ENCODE results near the gene MAP7.
"Not testable (repeated sequence)": the region's sequence is repeated elsewhere in the genome, so short reads cannot be mapped to it uniquely, and the experiment has no call there.

The MAP7 gene

DNA sequence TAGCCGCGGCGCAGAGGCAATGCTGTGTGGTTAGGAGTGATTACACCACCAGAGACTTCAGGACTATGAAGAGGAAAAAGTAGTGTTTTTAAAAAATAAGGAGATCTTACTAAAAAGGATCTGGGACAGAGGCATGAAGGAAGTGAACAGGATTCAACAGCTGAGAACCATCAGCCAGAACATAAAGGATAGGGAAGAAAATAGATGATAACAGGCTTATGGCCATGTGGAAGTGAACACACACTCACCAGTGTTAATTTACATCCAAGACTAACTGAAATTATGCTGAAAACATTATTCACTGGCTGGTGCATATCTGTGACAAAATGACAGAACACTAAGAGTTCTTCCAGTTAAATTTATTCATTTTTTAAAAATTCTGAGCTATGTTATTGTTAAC, 213.1 kb downstream of the MAP7 start:
- DNase-seq (ENCODE audit: low read depth): no peak

DNA sequence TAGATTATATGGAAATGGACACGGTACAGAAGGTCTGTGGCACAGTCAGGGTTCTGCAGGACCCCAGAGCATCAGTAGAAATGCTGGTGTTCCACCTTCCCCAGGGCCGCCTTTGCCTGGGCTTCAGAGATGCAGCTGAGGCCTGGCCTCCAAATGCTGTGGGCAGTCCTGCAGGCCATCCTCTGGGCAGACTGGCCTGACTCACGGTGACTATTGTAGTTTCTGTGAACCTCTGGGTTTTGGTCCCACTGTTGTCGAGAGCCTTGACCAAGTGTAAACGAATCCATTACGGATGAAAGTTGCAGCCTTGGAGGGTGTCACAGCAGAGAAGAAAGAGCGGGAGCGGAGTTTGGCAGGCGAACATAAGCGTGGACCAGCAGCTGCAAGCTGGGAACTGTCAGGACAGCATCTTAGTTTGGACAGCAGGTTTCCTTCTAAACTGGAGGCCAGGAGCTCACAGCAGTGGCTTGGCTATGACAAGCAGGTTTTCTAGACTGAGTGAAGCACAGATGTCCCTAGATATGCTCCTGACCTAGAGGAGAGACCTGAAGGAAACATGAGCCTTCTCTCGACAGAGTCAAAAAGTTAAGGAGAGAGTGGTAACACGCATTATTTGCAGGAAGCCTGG, 214.4 kb downstream of the MAP7 start:
- DNase-seq (ENCODE audit: low read depth): no peak

DNA sequence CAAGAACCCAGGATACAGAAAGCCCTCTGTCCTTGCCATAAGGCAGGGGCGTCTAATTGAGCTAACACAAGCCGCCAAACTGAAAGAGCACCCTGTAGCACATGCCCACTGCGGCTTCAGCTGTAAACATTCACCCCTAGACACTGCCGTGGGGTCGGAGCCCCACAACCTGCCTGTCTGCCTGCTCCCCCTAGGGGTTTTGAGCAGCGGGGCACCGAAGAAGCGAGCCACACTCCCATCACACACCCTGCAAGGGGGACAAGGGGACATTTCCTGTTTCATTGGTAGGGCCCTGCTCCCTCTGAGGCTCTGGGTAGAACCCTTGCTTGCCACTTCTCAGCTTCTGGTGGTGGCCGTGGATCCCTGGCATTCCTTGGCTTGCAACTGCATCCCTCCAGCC, 215.4 kb downstream of the MAP7 start:
- no peak for DNase-seq (ENCODE audit: low read depth)

DNA sequence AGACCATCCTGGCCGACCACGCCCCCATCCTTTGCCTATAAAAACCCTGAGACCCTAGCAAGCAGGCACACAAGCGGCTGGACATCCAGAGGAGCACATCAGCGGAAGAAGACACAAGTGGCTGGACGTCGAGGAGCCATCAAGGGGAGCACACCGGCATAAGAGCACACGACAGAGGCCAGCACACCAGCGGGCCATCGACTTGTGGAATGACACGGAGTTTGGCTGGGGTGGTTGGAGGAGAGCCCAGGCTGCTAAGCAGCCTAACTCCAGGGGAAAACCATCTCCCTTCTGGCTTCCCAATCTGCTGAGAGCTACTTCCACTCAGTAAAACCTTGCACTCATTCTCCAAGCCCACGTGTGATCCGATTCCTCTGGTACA, 215.8 kb downstream of the MAP7 start:
- no peak for DNase-seq (ENCODE audit: low read depth)

DNA sequence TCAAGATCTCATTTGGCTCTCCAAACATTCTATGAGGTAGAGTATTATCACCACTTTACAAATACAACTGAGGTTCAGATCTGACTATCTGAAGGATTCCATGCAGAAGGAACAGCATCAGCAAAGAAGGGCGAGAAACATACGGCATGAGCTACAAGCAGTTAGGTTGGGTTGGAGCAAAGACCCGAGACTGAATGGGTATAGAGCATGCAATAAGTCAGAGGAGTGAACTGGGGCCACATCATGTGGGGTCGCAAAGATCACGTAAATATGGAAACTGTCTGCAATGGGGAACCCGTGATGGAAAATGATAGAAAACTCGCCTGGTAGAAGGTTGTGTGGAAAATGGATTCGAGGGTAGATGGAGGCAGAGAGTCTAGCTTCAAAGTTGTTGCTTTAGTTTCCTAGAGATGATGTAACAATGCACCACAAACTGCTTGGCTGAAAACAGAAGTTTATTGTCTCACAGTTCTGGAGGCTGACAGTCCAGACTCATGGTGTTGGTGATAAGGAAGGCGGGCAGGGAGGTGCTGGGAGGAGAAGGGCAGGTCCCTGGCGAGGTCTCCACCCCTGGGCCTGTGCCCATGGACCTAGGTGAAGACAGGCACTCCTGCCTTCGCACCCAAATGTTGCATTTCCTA, 216.3 kb downstream of the MAP7 start:
- no peak for DNase-seq (ENCODE audit: low read depth)

DNA sequence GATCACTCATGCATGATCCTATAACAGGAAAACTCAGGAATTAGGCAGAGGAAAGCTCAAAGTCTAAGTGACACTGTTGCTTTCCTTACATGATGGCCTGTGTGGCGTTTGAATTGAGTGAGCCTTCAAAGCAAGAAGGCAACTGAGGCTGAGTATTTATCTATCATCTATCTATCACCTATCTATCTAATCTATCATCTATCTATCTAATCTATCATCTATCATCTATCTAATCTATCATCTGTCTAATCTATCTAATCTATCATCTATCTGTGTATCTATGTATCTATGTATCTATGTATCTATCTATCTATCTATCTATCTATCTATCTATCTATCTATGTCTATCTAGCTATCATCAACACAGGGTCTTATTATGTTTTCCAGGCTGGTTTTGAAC, 218.8 kb downstream of the MAP7 start:
- no peak for DNase-seq (ENCODE audit: low read depth)

DNA sequence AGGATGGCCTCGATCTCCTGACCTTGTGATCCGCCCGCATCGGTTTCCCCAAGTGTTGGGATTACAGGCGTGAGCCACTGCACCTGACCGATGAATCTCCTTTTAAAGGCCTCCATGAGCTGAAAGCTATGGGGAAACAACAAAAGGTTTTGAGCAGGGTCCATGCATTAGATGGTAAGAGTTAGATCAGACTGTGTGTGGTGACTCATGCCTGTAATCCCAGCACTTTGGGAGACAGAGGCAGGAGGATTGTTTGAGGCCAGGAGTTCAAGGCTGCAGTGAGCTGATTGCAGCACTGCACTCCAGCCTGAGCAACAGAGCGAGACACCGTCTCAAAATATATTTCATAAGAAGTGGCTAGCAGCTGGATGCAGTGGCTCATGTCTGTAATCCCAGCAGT, 219.6 kb downstream of the MAP7 start:
- no peak for DNase-seq (ENCODE audit: low read depth)

DNA sequence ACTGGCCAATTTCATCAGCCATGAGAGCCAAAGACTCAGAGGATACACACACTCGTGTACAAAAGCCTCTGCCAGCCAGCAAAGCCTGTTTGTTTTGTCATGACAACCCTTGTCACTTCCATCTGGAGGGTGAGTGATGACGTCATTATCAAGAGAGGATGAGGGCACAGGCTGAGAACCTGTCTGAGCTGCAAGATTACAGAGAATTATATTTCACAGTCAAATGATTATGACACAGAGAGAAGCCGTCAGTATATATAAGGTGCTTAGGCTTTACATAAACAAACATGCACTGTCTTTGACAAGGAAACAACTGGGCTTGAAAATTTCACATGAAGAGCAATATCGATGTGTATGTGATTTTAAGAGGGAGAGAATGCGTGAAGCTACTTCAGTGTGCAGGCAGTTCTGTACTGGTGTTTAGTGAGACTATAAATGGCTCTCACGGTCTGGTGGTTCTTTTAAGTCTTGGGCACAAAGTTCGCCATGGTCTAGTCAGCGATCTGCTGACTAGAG, 224.1 kb downstream of the MAP7 start:
- no peak for DNase-seq (ENCODE audit: low read depth)

DNA sequence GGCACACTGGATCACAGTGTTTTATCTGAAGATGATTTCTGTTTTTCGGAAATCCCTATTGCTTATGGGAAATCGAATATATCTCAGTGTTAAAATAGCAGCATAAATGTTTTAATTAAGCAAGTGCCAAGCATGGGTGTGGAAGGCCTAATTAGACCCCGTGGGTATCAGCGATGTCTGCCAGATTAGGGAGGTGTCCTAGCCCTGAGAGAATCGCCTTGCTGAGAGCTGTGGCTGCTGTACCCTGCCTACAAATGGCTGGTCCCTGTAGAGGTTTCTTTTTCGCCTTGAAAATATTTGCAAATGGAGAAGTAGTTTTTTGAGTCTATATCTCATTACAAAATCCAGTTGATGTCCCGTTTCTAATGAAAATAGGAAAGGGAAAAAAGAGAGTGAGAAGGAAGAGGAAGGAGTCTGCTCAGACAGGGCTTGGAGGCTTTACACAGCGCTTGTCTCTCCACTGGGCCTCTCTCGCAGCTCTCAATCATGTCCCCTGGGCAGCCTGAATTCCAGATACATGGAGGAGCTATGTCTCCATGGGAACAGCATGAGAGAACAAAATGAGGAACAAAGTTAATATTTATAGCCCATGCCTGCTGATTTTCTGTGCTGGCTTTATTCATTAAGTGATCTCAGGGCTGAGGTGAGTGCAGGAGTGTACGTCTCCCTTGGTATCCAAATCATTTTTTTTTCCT, 225.4 kb downstream of the MAP7 start:
- DNase-seq (ENCODE audit: low read depth): no peak

DNA sequence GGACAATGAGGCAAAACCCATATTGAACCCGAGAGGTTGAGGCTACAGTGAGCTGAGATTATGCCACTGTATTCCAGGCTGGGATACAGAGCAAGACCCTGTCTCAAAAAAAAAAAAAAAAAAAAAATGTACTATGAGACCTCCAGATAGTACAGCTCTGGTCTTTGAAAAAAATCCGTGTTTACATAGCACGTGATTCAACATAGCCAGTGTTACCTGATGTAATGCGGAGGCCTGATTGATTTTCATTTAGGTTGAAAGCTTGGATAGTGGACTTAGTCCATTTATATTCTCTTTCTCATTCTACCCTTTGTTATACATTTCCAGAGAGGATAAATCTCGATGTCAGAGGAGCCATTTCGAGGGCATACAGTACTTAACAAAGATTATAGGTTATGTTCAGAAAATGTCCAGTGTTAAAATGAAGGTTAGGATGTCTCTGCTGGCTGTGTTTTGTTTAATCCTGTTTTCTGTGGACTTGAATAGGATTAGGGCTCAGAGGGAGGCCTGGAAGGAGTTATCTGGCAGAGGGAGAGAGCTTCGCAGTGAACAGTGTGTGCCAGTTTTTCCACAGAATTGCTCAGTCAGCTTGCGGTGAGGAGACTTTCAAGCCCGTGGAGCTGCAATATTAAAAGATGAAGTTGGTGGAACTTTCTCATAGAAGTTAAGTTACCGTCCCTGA, 226.7 kb downstream of the MAP7 start:
- no peak for DNase-seq (ENCODE audit: low read depth)

DNA sequence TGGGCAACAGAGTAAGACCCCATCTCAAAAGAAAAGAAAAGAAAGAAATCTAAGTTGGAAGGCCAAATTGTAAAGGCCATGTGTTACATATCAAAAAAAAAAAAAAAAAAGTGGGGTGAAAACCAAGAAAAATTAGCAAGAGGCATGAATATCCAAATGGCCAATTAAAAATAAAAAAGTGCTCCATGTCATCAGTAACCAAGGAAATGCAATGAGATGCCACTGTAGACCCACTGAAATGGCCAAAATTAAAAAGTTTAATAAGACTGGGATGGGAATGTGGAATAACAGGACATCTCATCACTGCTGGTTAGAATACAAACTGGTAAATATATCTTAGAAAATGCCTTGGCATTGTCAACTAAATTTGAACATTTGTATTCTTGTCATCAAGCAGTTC, 230.5 kb downstream of the MAP7 start:
- DNase-seq (ENCODE audit: low read depth): no peak

DNA sequence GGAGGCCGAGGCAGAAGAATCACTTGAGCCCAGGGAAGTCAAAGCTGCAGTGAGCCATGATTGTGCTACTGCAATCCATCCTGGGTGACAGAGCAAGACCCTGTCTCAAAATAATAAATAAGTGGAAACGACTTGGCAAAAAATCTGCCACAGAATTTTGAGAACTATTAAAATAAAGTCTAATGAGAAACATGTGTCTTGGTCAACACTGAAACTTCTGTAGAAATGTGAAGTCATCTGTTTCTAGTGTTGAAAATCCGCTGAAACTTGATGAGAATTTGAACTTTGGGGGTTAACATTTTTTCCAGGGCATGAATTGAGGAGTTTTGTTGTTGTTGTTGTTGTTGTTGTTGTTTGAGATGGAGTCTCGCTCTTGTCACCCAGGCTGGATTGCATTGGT, 231.5 kb downstream of the MAP7 start:
- DNase-seq (ENCODE audit: low read depth): no peak

DNA sequence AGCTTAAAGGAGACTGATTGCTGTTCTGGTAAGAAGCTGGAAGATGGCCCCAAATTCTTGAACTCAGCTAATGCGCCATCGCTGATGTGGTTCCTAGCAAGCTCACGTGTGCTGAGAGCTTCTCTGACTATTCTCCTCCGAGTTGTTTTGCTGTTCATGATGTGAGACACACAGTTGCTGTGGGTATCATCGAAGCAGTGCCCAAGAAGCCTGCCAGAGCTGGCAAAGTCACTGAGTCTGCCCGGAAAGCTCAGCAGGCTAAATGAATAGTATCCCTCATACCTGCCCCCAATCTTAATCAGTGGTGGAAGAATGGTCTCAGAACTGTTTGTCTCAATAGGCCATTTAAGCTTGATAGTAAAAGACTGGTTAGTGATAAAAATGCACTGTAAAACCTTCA, 232.3 kb downstream of the MAP7 start:
- no peak for DNase-seq (ENCODE audit: low read depth)

DNA sequence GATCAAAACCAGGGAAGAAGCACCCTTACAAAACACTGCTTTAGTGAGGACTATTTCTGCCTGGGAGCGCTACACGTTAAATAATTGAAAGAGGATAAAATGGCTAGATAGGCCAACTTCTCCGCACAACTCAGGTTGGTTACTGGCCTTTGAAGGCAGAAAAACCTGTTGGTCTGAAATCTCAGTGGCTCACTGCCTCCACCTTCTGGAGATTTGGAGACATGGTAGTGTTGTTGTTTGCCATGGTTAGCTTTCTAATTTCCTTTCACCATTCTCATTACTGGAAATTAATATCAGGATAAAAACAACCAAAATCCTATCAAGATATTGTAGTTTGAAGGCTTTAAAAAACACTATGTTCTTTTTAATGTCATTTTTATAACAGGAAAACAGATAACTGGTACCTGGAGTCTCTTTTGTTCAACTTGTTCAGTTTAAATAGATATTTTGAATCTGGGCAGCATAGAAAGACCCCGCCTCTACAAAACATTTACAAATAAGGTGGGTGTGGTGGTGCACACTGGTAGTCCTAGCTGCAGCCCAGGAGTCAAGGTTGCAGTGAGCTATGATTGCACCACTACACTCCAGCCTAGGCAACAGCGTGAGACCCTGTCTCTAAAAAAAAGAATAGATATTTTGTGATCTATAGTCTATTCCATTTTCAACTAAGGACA, 233.1 kb downstream of the MAP7 start:
- DNase-seq (ENCODE audit: low read depth): peak; percentile 30

DNA sequence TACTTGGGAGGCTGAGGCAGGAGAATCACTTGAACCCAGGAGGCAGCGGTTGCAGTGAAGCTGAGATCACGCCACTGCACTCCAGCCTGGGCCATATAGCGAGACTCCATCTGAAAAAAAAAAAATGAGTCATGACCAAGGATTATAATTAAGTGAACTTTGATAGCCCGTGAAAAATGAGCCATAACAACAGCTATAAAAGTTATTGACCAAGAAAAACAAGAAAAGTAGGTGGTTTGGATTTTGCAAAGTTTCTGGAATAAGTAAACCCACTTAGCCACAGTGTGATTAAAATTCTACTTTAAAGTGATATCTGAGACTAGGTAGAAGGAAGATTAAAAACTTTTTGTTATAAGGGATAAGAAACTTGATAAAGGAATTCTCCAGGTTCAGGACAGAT, 234.6 kb downstream of the MAP7 start:
- DNase-seq (ENCODE audit: low read depth): no peak

DNA sequence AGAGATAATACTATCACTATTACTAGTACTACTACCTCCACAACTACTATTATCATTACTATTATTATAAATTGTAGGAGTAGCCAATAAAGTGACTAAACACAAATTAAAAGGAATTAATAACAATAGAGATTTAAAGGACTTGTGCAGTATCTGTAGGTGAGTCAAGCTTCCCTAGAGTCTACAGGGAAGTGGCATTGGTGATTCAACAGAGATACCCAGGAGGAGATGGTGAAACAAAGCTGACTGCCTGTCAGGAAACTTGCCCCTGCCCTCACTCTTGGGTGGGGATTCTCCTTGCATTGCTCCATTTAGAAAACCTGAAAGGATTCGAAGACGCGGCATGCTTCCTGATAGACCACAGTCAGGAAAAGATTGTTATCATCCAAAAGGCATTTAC, 237.2 kb downstream of the MAP7 start:
- DNase-seq (ENCODE audit: low read depth): no peak

DNA sequence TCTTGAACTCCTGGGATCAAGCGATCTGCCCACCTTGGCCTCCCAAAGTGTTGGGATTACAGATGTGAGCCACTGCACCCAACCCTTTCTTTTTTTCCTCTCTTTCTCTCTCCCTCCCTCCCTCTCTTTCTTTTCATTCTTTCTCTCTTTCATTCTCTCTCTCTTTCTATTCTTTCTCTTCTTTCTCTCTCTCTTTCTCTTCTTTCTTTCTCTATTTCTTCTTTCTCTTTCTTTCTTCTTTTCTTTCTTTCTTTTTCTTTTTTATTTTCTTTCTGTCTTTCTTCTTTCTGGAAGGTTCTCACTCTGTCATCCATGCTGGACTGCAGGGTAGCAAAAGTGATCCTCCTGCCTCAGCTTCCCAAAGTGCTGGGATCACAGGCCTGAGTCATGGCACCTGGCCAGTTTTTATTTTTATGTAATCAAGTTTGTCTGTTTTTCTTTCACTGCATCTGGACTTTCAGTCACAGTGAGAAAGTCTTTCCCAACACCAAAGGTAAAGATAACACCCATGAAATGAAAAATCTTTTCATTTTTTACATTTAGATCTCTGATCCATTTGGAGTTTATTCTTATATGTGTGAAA, 240.4 kb downstream of the MAP7 start:
- no peak for DNase-seq (ENCODE audit: low read depth)

DNA sequence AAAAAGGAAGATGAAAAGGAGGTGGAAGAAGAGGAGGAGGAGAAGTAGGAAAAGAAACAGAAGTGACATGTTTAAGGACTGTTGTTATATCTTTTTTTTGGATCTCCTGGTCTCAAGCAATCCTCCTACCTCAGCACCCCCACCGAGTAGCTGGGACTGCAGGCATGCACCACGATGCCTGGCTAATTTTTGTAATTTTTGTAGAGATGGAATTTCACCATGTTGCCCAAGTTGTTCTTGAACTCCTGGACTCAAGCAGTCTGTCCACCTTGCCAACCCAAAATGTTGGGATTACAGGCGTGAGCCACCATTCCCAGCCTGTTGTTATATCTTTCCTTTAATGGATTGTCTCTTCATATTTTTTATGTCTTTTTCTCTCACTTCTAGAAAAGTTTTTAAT, 241.1 kb downstream of the MAP7 start:
- no peak for DNase-seq (ENCODE audit: low read depth)

DNA sequence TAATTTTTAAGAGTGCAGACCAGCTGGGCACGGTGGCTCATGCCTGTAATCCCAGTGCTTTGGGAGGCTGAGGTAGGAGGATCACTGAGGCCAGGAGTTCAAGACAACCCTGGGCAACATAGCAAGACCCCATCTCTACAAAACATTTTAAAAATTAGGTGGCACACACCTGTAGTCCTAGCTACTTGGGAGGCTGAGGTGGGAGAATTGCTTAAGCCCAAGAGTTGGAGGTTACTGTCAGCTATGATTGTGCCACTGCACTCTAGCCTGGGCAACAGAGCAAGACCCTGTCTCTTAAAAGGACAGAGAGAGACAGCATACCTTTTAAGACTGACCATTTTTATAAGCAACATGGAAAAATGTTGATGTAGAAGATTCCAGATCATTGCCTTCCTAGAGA, 241.8 kb downstream of the MAP7 start:
- DNase-seq (ENCODE audit: low read depth): not testable (repeated sequence)

DNA sequence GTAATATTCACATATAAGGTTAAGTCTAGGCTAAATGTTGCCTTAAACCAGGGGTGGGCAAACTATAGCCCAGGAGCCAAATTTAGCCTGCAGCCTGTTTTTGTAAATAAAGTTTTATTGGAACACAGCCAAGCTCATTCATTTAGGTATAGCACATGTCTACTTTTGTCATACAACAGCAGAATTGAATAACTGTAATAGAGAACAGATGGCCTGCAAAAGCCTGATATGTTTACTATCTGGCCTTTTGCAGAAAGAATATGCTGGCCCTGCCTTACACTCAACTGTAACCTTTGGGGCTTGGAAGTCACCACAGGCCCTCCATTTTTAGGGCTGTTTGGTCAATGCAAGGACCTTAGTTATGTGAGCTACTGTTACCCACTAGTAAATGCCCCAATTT, 242.9 kb downstream of the MAP7 start:
- no peak for DNase-seq (ENCODE audit: low read depth)

DNA sequence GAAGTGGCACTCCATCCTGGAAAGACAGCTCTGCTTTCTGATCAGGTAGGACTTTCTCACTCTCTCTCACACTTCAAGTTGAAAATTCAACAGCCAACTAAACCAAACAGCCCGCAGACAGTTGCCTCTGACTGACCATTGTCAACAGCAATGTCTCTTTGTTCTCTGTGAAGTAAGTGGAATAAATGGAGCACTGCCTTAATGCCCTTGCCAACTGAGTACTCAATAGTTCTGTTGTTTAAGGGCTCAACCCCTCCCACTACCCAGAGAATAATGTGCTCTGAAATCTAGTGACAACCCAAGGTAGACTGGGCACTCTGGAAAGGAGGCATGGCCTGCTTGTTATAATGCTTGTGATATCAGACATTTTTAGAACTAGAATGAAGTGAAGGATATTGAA, 243.8 kb downstream of the MAP7 start:
- DNase-seq (ENCODE audit: low read depth): no peak

DNA sequence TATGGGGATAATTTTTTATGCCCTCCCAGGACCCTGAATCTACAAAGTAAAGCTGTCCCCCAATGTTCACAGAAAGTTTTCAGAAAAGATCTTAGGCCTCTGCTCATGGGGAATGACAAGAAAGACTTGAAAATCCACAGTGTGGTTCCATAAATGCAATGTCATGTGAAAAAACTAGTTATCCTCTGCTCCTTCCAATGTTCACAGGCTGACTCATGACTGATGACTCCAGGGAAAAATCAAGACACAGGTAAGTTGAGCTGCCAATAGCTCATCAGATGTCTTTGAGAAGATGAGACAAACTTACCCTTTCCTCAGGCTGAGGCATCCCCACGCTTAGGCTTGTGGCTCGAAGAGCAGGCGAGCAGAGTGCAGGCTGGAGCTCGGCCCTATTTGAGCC, 245.8 kb downstream of the MAP7 start:
- no peak for DNase-seq (ENCODE audit: low read depth)

Measured in stimulated activated CD4-positive, alpha-beta T cell treated with anti-CD3 and anti-CD28 coated beads, Interleukin-2, amount 100 ng/mL, for 4 hours (primary cell).